A549 treated with RU486 at 1 μM for 4 hours (cell line): ENCODE measurements around the gene CCL11. TPM values are rescaled to one million over a fixed set of nuclear protein-coding genes. Genes with fewer than 3 reads are reported as not detected.

Experiments
- total RNA-seq: library from RNA; stranded (reverse); fragments of 200-300 nt; extraction: Qiagen RNA extraction; gene quantifications from 5 replicates; pipeline ENCODE4 v1.2.3, GENCODE V29; 2022; ENCODE audit warnings: low read depth

CCL11 gene
- total RNA-seq, result not detected in 5 replicates

DNA sequence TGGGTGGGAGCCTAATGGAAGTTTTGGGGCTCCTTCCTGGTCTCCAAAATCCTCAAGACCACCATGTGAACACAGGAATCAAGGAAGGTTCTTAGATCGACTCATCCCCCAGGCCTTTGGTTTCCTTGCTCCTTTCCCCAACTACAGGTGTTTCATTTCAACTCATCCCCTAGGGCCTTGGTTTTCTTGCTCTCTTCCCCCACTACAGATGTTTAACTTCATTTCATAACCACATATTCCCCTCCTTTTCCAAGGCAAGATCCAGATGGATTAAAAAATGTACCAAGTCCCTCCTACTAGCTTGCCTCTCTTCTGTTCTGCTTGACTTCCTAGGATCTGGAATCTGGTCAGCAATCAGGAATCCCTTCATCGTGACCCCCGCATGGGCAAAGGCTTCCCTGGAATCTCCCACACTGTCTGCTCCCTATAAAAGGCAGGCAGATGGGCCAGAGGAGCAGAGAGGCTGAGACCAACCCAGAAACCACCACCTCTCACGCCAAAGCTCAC is at the start of gene CCL11:
CCL11 (plus strand) TSS at position 457 of the 507 bp plus-strand sequence. CDS start 67 bp downstream, outside the sequence.

DNA sequence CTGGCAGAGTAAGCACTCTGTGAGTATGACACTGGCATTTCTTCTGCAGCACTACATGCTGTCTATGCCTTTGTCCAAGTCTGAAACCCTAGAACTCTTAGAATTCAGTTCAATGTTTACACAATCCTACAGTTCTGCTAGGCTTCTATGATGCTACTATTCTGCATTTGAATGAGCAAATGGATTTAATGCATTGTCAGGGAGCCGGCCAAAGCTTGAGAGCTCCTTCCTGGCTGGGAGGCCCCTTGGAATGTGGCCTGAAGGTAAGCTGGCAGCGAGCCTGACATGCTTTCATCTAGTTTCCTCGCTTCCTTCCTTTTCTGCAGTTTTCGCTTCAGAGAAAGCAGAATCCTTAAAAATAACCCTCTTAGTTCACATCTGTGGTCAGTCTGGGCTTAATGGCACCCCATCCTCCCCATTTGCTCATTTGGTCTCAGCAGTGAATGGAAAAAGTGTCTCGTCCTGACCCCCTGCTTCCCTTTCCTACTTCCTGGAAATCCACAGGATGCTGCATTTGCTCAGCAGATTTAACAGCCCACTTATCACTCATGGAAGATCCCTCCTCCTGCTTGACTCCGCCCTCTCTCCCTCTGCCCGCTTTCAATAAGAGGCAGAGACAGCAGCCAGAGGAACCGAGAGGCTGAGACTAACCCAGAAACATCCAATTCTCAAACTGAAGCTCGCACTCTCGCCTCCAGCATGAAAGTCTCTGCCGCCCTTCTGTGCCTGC is 30.7 kb upstream of the CCL11 start, which contains the start of gene CCL2:
CCL2 (plus strand) TSS at position 635 of the 730 bp plus-strand sequence; CDS start at position 700, 65 bp downstream.

DNA sequence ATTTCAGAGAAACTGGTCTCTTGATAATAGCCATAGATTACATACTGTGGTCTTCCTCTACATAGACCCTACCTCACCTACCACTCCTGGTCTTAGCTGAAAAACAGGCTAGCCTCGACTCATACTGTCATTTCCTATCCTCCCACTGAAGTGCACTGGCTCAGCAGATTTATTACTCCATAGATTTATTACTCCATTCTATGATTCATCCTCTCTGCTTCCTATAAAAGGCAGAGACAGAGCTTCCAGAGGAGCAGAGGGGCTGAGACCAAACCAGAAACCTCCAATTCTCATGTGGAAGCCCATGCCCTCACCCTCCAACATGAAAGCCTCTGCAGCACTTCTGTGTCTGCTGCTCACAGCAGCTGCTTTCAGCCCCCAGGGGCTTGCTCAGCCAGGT is 15.6 kb upstream of the CCL11 start, which contains the start of gene CCL7:
CCL7 (plus strand) TSS at position 253 of the 400 bp plus-strand sequence; CDS start at position 323, 70 bp downstream.

DNA sequence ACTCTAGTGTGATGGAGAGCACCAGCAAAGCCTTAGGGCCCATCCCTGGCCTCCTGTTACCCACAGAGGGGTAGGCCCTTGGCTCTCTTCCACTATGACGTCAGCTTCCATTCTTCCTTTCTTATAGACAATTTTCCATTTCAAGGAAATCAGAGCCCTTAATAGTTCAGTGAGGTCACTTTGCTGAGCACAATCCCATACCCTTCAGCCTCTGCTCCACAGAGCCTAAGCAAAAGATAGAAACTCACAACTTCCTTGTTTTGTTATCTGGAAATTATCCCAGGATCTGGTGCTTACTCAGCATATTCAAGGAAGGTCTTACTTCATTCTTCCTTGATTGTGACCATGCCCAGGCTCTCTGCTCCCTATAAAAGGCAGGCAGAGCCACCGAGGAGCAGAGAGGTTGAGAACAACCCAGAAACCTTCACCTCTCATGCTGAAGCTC is 33.5 kb downstream of the CCL11 start, which contains the start of gene CCL8:
CCL8 (plus strand) TSS at position 397 of the 445 bp plus-strand sequence. CDS start 67 bp downstream, outside the sequence.

Other genes with a start within 250 kb of the CCL11 start
- 30.2 to 48.2 TPM (median 35.8 TPM) in 5 replicates for gene CCL2, start 30.5 kb upstream of the CCL11 start, total RNA-seq
- gene CCL7, start 15.5 kb upstream of the CCL11 start, total RNA-seq, result 0.24 to 0.69 TPM (median 0.26 TPM) in 5 replicates
- not detected in 5 replicates for gene CCL8, start 33.7 kb downstream of the CCL11 start, total RNA-seq
- gene CCL13, start 70.7 kb downstream of the CCL11 start, total RNA-seq, result not detected in 5 replicates
- not detected in 5 replicates for gene CCL1, start 77.5 kb downstream of the CCL11 start, total RNA-seq